KMS-11 (cell line): ENCODE data around the gene GAPT.

Experiments
- H2AFZ ChIP-seq: fragments of 200-600 bp; sonication (generic); 2 replicates; pipeline ENCODE4 v1.6.1; 2016; ENCODE audit warnings: antibody characterized with exemption, mixed run types, low read depth
- H3K27ac ChIP-seq: fragments of 200-600 bp; sonication (generic); 2 replicates; pipeline ENCODE4 v1.6.1; 2016; ENCODE audit warnings: mild to moderate bottlenecking, mixed run types
- H3K27me3 ChIP-seq: fragments of 200-600 bp; sonication (generic); 2 replicates; pipeline ENCODE4 v1.6.1; 2017; ENCODE audit warnings: mild to moderate bottlenecking, low read depth, mixed run types, moderate library complexity; ENCODE audit not compliant: insufficient read depth
- H3K36me3 ChIP-seq: fragments of 200-600 bp; sonication (generic); 2 replicates; pipeline ENCODE4 v1.6.1; 2017; ENCODE audit warnings: mild to moderate bottlenecking, mixed run types; ENCODE audit not compliant: insufficient read depth
- H3K4me1 ChIP-seq: fragments of 200-600 bp; sonication (generic); 2 replicates; pipeline ENCODE4 v1.6.1; 2016; ENCODE audit warnings: mild to moderate bottlenecking, low read depth, mixed run types; ENCODE audit not compliant: poor library complexity, severe bottlenecking
- H3K4me2 ChIP-seq: fragments of 200-600 bp; sonication (generic); 2 replicates; pipeline ENCODE4 v1.7.0; 2016; ENCODE audit warnings: mild to moderate bottlenecking, mixed run types
- H3K4me3 ChIP-seq: fragments of 200-600 bp; sonication (generic); IDR thresholded peaks from 2 replicates; pipeline ENCODE4 v1.6.1; 2017; ENCODE audit warnings: low read depth, low read length, mixed read lengths; ENCODE audit not compliant: insufficient read depth
- H3K79me2 ChIP-seq: fragments of 200-600 bp; sonication (generic); 2 replicates; pipeline ENCODE4 v1.6.1; 2016; ENCODE audit warnings: low read depth, mixed run types; ENCODE audit not compliant: insufficient read depth
- H3K9ac ChIP-seq: fragments of 200-600 bp; sonication (generic); 2 replicates; pipeline ENCODE4 v1.6.1; 2016; ENCODE audit warnings: mild to moderate bottlenecking, mixed run types
- H4K20me1 ChIP-seq: fragments of 200-600 bp; sonication (generic); 2 replicates; pipeline ENCODE4 v1.6.1; 2016; ENCODE audit warnings: mild to moderate bottlenecking, mixed run types; ENCODE audit not compliant: insufficient read depth
- CTCF ChIP-seq: fragments of 200-600 bp; sonication (generic); conservative IDR thresholded peaks from 2 replicates; pipeline ENCODE4 v1.6.1; 2017; ENCODE audit warnings: low read depth, mild to moderate bottlenecking, antibody characterized with exemption, low read length, moderate library complexity, mixed read lengths

Gene GAPT

GRCh38 chr5:58507715-58508114, 16.5 kb downstream of the GAPT start:
- Histone ChIP-seq H3K27me3 (no peaks in the 10 kb centered on the region), H3K27ac (no peak overlapping the region), H3K79me2 (no peaks in the 10 kb centered on the region), H3K9ac (no peak overlapping the region), H3K4me2 (no peak overlapping the region), H3K4me1 (no peaks in the 10 kb centered on the region), H2AFZ (no peak overlapping the region), H3K4me3 (no peak overlapping the region), H3K36me3 (no peaks in the 10 kb centered on the region), H4K20me1 (no peaks in the 10 kb centered on the region)
- TF ChIP-seq CTCF, result no peak

GRCh38 chr5:58517198-58517597, 26.0 kb downstream of the GAPT start:
- TF ChIP-seq CTCF, result no peak
- Histone ChIP-seq H3K9ac (no peak overlapping the region), H3K79me2 (no peaks in the 10 kb centered on the region), H4K20me1 (no peaks in the 10 kb centered on the region), H3K4me2 (no peak overlapping the region), H3K27ac (no peak overlapping the region), H3K27me3 (no peaks in the 10 kb centered on the region), H3K4me3 (no peak overlapping the region), H2AFZ (no peak overlapping the region), H3K36me3 (no peaks in the 10 kb centered on the region), H3K4me1 (no peaks in the 10 kb centered on the region)

GRCh38 chr5:58523956-58524355, 32.7 kb downstream of the GAPT start:
- no peaks in the 10 kb centered on the region for H3K4me1 ChIP-seq
- no peak overlapping the region for H3K27ac ChIP-seq
- no peaks in the 10 kb centered on the region for H3K27me3 ChIP-seq
- H3K79me2 ChIP-seq, result no peaks in the 10 kb centered on the region
- TF ChIP-seq CTCF, result no peak
- H2AFZ ChIP-seq, result no peak overlapping the region
- H4K20me1 ChIP-seq, result no peaks in the 10 kb centered on the region
- H3K4me3 ChIP-seq, result no peak overlapping the region
- H3K4me2 ChIP-seq, result no peak overlapping the region
- H3K36me3 ChIP-seq, result no peaks in the 10 kb centered on the region
- no peak overlapping the region for H3K9ac ChIP-seq

GRCh38 chr5:58524571-58524970, 33.3 kb downstream of the GAPT start:
- no peak overlapping the region for H3K4me2 ChIP-seq
- H3K36me3 ChIP-seq, result no peaks in the 10 kb centered on the region
- no peaks in the 10 kb centered on the region for H3K79me2 ChIP-seq
- H3K9ac ChIP-seq, result no peak overlapping the region
- no peak overlapping the region for H3K27ac ChIP-seq
- TF ChIP-seq CTCF, result no peak
- H3K4me3 ChIP-seq, result no peak overlapping the region
- no peak overlapping the region for H2AFZ ChIP-seq
- no peaks in the 10 kb centered on the region for H4K20me1 ChIP-seq
- no peaks in the 10 kb centered on the region for H3K4me1 ChIP-seq
- H3K27me3 ChIP-seq, result no peaks in the 10 kb centered on the region
